ENCODE results near the gene PRKCH. TPM values are rescaled to one million over a fixed set of nuclear protein-coding genes. Genes with fewer than 3 reads are reported as not detected.

Gene PRKCH
- total and polyA plus RNA-seq, 3 donors from 2014 or later = 15.0 to 26.8 (median 25.4) TPM

DNA sequence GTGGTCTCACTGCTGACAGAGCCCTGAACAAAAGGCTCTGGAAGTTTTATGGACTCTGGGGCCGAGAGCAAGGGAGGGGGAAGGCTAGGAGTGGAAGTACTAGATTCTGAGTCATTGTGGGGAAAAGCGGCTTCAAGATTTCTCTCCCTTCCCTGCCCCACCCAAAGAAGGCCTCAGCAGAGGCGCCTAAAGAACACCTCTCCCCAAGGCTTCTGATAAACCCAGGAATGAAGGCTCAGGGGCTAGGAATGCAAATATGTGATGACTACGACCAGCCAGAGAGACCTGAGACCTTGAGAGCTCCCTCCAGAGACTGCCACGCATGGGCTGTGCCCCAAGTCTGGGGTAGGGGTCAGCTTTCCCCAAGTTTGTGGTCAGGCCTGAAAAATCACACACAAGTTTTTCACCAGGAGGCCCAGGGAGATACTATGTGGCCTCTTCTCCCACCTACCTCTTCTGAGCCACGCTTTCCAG lies 243.3 kb downstream of the PRKCH start:
- Histone ChIP-seq H3K27ac (no peak overlapping the region), H3K9me3 (no peaks in the 10 kb centered on the region), H3K36me3 (ENCODE audit: low read depth, missing control alignments) (no peaks in the 10 kb centered on the region), H3K4me3 (no peak overlapping the region), H3K4me1 (peaks cover 37% of the 10 kb centered on the region), H3K27me3 (no peaks in the 10 kb centered on the region)
- DNase-seq = no peak
- TF ChIP-seq POLR2A (IDR thresholded peaks at IDR 0.05) = no peak
- TF ChIP-seq, protein P1, sequence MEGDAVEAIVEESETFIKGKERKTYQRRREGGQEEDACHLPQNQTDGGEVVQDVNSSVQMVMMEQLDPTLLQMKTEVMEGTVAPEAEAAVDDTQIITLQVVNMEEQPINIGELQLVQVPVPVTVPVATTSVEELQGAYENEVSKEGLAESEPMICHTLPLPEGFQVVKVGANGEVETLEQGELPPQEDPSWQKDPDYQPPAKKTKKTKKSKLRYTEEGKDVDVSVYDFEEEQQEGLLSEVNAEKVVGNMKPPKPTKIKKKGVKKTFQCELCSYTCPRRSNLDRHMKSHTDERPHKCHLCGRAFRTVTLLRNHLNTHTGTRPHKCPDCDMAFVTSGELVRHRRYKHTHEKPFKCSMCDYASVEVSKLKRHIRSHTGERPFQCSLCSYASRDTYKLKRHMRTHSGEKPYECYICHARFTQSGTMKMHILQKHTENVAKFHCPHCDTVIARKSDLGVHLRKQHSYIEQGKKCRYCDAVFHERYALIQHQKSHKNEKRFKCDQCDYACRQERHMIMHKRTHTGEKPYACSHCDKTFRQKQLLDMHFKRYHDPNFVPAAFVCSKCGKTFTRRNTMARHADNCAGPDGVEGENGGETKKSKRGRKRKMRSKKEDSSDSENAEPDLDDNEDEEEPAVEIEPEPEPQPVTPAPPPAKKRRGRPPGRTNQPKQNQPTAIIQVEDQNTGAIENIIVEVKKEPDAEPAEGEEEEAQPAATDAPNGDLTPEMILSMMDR (IDR thresholded peaks at IDR 0.05) = no peak
- WGBS, 2 donors = 75 to 89% methylated on average over 4 to 6 of the region's 6 CpGs
- intact Hi-C loops (cut with DNase I; ENCODE audit: low total_unique reads) = no loop called here

DNA sequence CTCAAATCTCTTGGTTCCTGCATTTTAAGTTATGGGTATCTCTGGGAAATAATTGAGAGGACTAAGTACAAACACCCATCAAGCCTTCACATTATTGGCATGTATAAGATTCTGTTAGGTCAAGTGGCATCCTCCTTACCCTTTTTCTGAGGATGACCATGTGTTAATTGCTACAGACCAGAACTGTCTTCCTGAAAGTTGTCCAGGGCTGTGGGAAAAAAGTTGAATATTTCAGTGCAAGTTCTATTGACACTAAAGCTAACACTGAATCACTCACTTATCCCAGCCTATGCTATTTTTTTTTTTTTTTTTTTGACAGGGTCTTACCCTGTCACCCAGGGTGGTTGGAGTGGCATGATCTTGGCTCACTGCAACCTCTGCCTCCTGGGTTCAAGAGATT lies 243.8 kb downstream of the PRKCH start:
- Histone ChIP-seq H3K4me1 (peaks cover 34% of the 10 kb centered on the region), H3K27ac (no peak overlapping the region), H3K36me3 (ENCODE audit: low read depth, missing control alignments) (no peaks in the 10 kb centered on the region), H3K9me3 (no peaks in the 10 kb centered on the region), H3K4me3 (no peak overlapping the region), H3K27me3 (no peaks in the 10 kb centered on the region)
- no peak for DNase-seq
- intact Hi-C loops (cut with DNase I; ENCODE audit: low total_unique reads) = no loop called here
- no peak for TF ChIP-seq POLR2A (IDR thresholded peaks at IDR 0.05)
- TF ChIP-seq, protein P1 (IDR thresholded peaks at IDR 0.05) = no peak

DNA sequence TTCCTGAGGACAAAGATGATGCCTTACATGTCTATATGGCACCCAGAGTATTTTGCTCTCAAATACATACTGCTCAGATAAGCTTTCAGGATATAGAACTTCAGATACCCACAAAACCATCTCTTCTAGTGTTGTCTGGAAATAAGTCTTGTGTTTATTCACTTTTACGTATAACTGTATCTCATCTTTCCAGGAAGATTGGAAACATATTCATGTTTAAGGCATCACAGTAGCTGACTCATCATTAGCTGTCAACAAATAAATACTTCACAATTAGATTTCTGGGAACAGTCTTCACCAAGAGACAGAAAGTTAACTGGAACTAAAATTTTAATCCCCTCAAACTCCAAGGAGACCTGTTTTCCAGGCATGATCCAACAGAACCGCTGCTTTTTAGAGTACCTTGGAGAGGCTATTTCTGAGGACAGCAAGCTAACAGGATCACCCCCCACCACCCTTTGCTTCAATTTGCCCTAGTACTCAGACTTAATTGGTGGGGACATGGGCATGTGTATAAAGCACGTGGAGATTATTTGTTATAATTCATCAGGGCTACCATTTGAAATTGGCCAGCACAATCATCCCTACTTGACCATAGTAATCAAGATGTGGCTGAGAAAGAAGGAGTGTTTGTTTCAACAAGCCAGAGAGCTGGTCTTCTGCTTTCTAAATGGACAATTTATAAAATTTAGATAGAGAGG lies 244.6 kb downstream of the PRKCH start:
- Histone ChIP-seq H3K9me3 (no peaks in the 10 kb centered on the region), H3K36me3 (ENCODE audit: low read depth, missing control alignments) (no peaks in the 10 kb centered on the region), H3K4me1 (peaks cover 37% of the 10 kb centered on the region), H3K27me3 (no peaks in the 10 kb centered on the region), H3K27ac (no peak overlapping the region), H3K4me3 (no peak overlapping the region)
- DNase-seq = no peak
- intact Hi-C loops (cut with DNase I; ENCODE audit: low total_unique reads) = no loop called here
- 87 to 90% methylated on average over 3 of the region's 3 CpGs for WGBS, 2 donors
- no peak for TF ChIP-seq POLR2A (IDR thresholded peaks at IDR 0.05)
- TF ChIP-seq, protein P1 (IDR thresholded peaks at IDR 0.05) = no peak

DNA sequence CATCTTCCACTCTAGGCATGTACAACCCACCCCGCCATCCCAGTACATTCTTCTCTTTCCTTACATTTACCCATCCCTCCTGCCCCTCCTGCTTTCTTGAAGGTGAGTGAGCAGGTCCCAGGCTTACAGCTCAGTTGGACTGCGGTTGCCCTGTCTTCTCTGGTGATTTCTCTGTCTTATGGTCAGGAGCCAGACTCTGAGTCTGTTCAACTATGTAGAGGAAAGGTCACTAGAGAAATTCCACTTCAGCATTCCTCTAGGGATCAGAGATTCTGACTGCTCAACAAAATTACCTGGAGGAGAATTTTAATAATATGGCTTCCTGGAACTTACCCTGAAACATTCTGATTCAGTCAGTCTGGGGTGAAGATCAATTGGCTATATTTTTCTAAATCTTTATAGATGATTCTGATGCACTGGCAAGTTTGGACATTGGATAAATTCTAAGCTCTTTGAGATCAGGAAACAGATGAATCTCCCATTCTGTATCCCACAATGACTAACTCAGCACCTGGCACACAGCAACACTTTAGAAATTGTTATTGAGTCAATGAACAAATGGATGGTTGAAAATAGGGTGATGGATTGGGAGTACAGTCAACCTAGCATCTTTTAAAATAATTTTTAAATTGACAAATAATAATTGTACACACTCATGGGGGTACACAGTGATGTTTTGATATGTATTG lies 245.3 kb downstream of the PRKCH start:
- Histone ChIP-seq H3K27me3 (no peaks in the 10 kb centered on the region), H3K36me3 (ENCODE audit: low read depth, missing control alignments) (no peaks in the 10 kb centered on the region), H3K4me3 (no peak overlapping the region), H3K4me1 (peaks cover 33% of the 10 kb centered on the region), H3K9me3 (no peaks in the 10 kb centered on the region), H3K27ac (no peak overlapping the region)
- no peak for DNase-seq
- intact Hi-C loops (cut with DNase I; ENCODE audit: low total_unique reads) = no loop called here
- WGBS, 2 donors = 75 to 84% methylated on average over 2 of the region's 2 CpGs
- no peak for TF ChIP-seq POLR2A (IDR thresholded peaks at IDR 0.05)
- TF ChIP-seq, protein P1 (IDR thresholded peaks at IDR 0.05) = no peak
